Measurements from ENCODE around the gene CAMK2G.
"Not testable (repeated sequence)": the region's sequence is repeated elsewhere in the genome, so short reads cannot be mapped to it uniquely, and the experiment has no call there.

CAMK2G gene

GRCh38 chr10:73902351-73902750 is 28.0 kb upstream of the CAMK2G start:
- no peak for DNase-seq (ENCODE audit: low read depth)

- no peak for DNase-seq (ENCODE audit: low read depth)
Observed at GRCh38 chr10:73901261-73901660, 26.9 kb upstream of the CAMK2G start.

- no peak for DNase-seq (ENCODE audit: low read depth)
Observed at GRCh38 chr10:73900064-73900463, 25.7 kb upstream of the CAMK2G start.

GRCh38 chr10:73899423-73899822 is 25.1 kb upstream of the CAMK2G start:
- DNase-seq (ENCODE audit: low read depth) = peak; percentile 92

- DNase-seq (ENCODE audit: low read depth) = no peak
Observed at GRCh38 chr10:73898730-73899410, 24.5 kb upstream of the CAMK2G start.

- no peak for DNase-seq (ENCODE audit: low read depth)
Observed at GRCh38 chr10:73897693-73898092, 23.3 kb upstream of the CAMK2G start.

GRCh38 chr10:73895381-73895780 is 21.0 kb upstream of the CAMK2G start:
- not testable (repeated sequence) for DNase-seq (ENCODE audit: low read depth)

GRCh38 chr10:73894245-73894971 is 20.1 kb upstream of the CAMK2G start:
- no peak for DNase-seq (ENCODE audit: low read depth)

GRCh38 chr10:73893426-73893825 is 19.1 kb upstream of the CAMK2G start:
- DNase-seq (ENCODE audit: low read depth) = no peak

- no peak for DNase-seq (ENCODE audit: low read depth)
Observed at GRCh38 chr10:73892310-73893030, 18.1 kb upstream of the CAMK2G start.

- DNase-seq (ENCODE audit: low read depth) = no peak
Observed at GRCh38 chr10:73891540-73891939, 17.2 kb upstream of the CAMK2G start.

GRCh38 chr10:73890830-73891229 is 16.5 kb upstream of the CAMK2G start:
- DNase-seq (ENCODE audit: low read depth) = not testable (repeated sequence)

GRCh38 chr10:73890261-73890660 is 15.9 kb upstream of the CAMK2G start:
- no peak for DNase-seq (ENCODE audit: low read depth)

- not testable (repeated sequence) for DNase-seq (ENCODE audit: low read depth)
Observed at GRCh38 chr10:73889416-73889815, 15.1 kb upstream of the CAMK2G start.

- DNase-seq (ENCODE audit: low read depth) = no peak
Observed at GRCh38 chr10:73889014-73889413, 14.7 kb upstream of the CAMK2G start.

- DNase-seq (ENCODE audit: low read depth) = no peak
Observed at GRCh38 chr10:73888514-73888913, 14.2 kb upstream of the CAMK2G start.

GRCh38 chr10:73887294-73888039 is 13.1 kb upstream of the CAMK2G start:
- peak; percentile 63 for DNase-seq (ENCODE audit: low read depth)

- no peak for DNase-seq (ENCODE audit: low read depth)
Observed at GRCh38 chr10:73886661-73887293, 12.4 kb upstream of the CAMK2G start.

GRCh38 chr10:73886085-73886529 is 11.8 kb upstream of the CAMK2G start:
- peak; percentile 49 for DNase-seq (ENCODE audit: low read depth)

GRCh38 chr10:73884017-73884416 is 9.7 kb upstream of the CAMK2G start:
- DNase-seq (ENCODE audit: low read depth) = no peak

GRCh38 chr10:73881221-73881919 is 7.0 kb upstream of the CAMK2G start:
- DNase-seq (ENCODE audit: low read depth) = no peak

Data from non-pigmented ciliary epithelial cell (primary cell).